ENCODE measurements around the gene B4GALT5.

- no peak for TF ChIP-seq POLR2A (IDR thresholded peaks at IDR 0.05)
- TF ChIP-seq, protein P1, sequence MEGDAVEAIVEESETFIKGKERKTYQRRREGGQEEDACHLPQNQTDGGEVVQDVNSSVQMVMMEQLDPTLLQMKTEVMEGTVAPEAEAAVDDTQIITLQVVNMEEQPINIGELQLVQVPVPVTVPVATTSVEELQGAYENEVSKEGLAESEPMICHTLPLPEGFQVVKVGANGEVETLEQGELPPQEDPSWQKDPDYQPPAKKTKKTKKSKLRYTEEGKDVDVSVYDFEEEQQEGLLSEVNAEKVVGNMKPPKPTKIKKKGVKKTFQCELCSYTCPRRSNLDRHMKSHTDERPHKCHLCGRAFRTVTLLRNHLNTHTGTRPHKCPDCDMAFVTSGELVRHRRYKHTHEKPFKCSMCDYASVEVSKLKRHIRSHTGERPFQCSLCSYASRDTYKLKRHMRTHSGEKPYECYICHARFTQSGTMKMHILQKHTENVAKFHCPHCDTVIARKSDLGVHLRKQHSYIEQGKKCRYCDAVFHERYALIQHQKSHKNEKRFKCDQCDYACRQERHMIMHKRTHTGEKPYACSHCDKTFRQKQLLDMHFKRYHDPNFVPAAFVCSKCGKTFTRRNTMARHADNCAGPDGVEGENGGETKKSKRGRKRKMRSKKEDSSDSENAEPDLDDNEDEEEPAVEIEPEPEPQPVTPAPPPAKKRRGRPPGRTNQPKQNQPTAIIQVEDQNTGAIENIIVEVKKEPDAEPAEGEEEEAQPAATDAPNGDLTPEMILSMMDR (IDR thresholded peaks at IDR 0.05 in 8 of 11, conservative IDR thresholded peaks at IDR 0.05 in 3 of 11): no peak
Observed at GRCh38 chr20:49691818-49692568, 21.7 kb downstream of the B4GALT5 start.

All from spleen (tissue), 7 donors.